Measurements from ENCODE around the gene USP40.

The USP40 gene

DNA sequence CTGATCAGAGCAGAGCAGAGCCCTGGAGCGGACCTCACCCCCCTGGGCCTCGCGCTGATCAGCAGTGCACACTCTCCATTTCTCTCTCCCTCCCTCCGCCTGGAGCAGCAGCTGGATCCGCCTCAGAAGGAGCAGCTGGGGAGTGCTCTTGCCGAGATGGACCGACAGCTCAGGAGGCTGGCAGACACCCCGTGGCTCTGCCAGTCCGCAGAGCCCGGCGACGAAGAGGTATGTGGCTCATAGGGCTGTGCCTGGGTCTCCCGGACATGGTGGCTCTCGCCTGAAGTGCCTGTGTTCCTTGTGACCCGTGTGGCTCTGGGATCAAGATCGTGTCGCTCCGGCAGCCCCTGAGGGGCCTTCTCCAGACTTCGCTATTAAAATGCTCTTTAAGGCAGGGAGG is 102.5 kb downstream of the USP40 start:
- no peak for TF ChIP-seq CTCF (conservative IDR thresholded peaks at IDR 0.05; ENCODE audit: low read depth, low read length)
- H3K4me3 ChIP-seq (ENCODE audit: low read length) = no peak overlapping the region
- DNase-seq (ENCODE audit: low read depth) = no peak

GRCh38 chr2:233463586-233463985 is 103.0 kb downstream of the USP40 start:
- no peak for TF ChIP-seq CTCF (conservative IDR thresholded peaks at IDR 0.05; ENCODE audit: low read depth, low read length)
- H3K4me3 ChIP-seq (ENCODE audit: low read length) = no peak overlapping the region
- DNase-seq (ENCODE audit: low read depth) = no peak

GRCh38 chr2:233462826-233463470 is 103.6 kb downstream of the USP40 start:
- no peak for TF ChIP-seq CTCF (conservative IDR thresholded peaks at IDR 0.05; ENCODE audit: low read depth, low read length)
- DNase-seq (ENCODE audit: low read depth) = no peak
- no peak overlapping the region for H3K4me3 ChIP-seq (ENCODE audit: low read length)

GRCh38 chr2:233462202-233462785 is 104.3 kb downstream of the USP40 start:
- DNase-seq (ENCODE audit: low read depth) = no peak
- no peak for TF ChIP-seq CTCF (conservative IDR thresholded peaks at IDR 0.05; ENCODE audit: low read depth, low read length)
- no peak overlapping the region for H3K4me3 ChIP-seq (ENCODE audit: low read length)

DNA sequence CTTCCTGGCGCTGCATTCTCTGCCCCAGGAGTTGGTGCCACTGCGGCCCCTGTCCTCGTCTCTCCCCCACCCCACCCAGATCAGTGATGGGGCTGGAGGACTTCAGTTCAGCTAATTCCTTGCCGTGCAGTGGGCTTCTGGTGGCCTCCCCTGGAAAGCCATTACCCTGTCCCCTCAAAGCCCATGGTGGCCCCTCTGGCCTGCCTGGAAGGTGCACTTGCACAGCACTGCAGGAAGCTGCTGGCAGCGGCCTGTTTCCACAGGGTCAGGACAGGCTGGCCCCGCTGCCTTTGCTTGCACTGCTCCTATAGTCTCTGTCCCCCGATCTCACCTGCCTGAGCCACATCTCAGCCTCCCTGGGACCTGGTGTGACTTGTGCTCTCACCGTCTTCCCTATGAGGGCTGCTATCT is 105.1 kb downstream of the USP40 start:
- no peak for TF ChIP-seq CTCF (conservative IDR thresholded peaks at IDR 0.05; ENCODE audit: low read depth, low read length)
- no peak for DNase-seq (ENCODE audit: low read depth)
- no peak overlapping the region for H3K4me3 ChIP-seq (ENCODE audit: low read length)

- no peak for TF ChIP-seq CTCF (conservative IDR thresholded peaks at IDR 0.05; ENCODE audit: low read depth, low read length)
- H3K4me3 ChIP-seq (ENCODE audit: low read length) = no peak overlapping the region
- DNase-seq (ENCODE audit: low read depth) = no peak
These were observed 105.7 kb downstream of the USP40 start for GRCh38 chr2:233460726-233461441.

GRCh38 chr2:233459426-233459825 is 107.2 kb downstream of the USP40 start:
- no peak for TF ChIP-seq CTCF (conservative IDR thresholded peaks at IDR 0.05; ENCODE audit: low read depth, low read length)
- no peak for DNase-seq (ENCODE audit: low read depth)
- no peak overlapping the region for H3K4me3 ChIP-seq (ENCODE audit: low read length)

Measured in retinal pigment epithelial cell (primary cell).